HEK293 (cell line): Measurements from ENCODE around the gene FLRT2.

ENCODE experiments used
- CTCF ChIA-PET: fragments of 350-600 bp; formaldehyde crosslinking; extraction: SDS; loops from one replicate; lab custom pipeline; 2021; ENCODE audit warnings: antibody characterized with exemption; lab: Yijun Ruan, JAX
- POLR2A ChIA-PET: fragments of 300-600 bp; formaldehyde crosslinking; extraction: SDS; loops from one replicate; lab custom pipeline; 2020; ENCODE audit warnings: antibody characterized with exemption, inconsistent platforms; lab: Yijun Ruan, JAX
- H3K27ac ChIP-seq: fragments of 200-500 bp; sonication (Bioruptor generic); 2 replicates; pipeline ENCODE4 v1.5.1; 2014; ENCODE audit warnings: low read depth, low read length, control low read depth, inconsistent platforms; ENCODE audit errors: extremely low read depth
- H3K36me3 ChIP-seq, 2 experiments: fragments of 200-500 bp in 1 of 2; sonication (Bioruptor generic) in 1 of 2; 1 replicate in 1 of 2; 2 replicates in 1 of 2; pipeline ENCODE4 v1.5.1; 2014 to 2017; ENCODE audit warnings: inconsistent platforms in 2 of 2, low read length in 2 of 2; ENCODE audit not compliant: control insufficient read depth in 2 of 2, insufficient read depth in 1 of 2
- H3K4me1 ChIP-seq: fragments of 200-500 bp; sonication (Bioruptor generic); 2 replicates; pipeline ENCODE4 v1.5.1; 2014; ENCODE audit warnings: mild to moderate bottlenecking, low read length, inconsistent platforms; ENCODE audit not compliant: control insufficient read depth, insufficient read depth
- H3K4me3 ChIP-seq: 2 replicates; pipeline ENCODE4 v1.5.1; 2011; ENCODE audit warnings: low read depth, mild to moderate bottlenecking, control low read depth, low read length, moderate library complexity
- H3K9me3 ChIP-seq: fragments of 200-500 bp; sonication (Bioruptor generic); 2 replicates; pipeline ENCODE4 v1.5.1; 2014; ENCODE audit warnings: low read depth, low read length, inconsistent platforms; ENCODE audit not compliant: control insufficient read depth, insufficient read depth
- IKZF3 ChIP-seq: fragments of 450-650 bp; IDR thresholded peaks from 2 replicates; pipeline ENCODE4 v1.5.0; 2018; ENCODE audit warnings: missing biosample characterization, mild to moderate bottlenecking, missing genetic modification characterization, moderate library complexity
- MZF1 ChIP-seq: fragments of 450-650 bp; formaldehyde crosslinking; IDR thresholded peaks from 2 replicates; pipeline ENCODE4 v1.5.1; 2017; ENCODE audit warnings: missing biosample characterization, missing genetic modification characterization, borderline replicate concordance
- PATZ1 ChIP-seq: fragments of 450-650 bp; formaldehyde crosslinking; IDR thresholded peaks from 2 replicates; pipeline ENCODE4 v1.5.1; 2016; ENCODE audit warnings: missing biosample characterization, missing genetic modification characterization
- SP2 ChIP-seq: fragments of 450-650 bp; formaldehyde crosslinking; IDR thresholded peaks from 2 replicates; pipeline ENCODE4 v1.5.1; 2016; ENCODE audit warnings: missing biosample characterization, missing genetic modification characterization
- YY1 ChIP-seq: fragments of 450-650 bp; formaldehyde crosslinking; IDR thresholded peaks from 2 replicates; pipeline ENCODE4 v1.5.1; 2018; ENCODE audit warnings: missing biosample characterization, missing genetic modification characterization
- ZBTB20 ChIP-seq: fragments of 450-650 bp; formaldehyde crosslinking; IDR thresholded peaks from 2 replicates; pipeline ENCODE4 v1.5.1; 2016; ENCODE audit warnings: missing biosample characterization, missing genetic modification characterization
- ZBTB48 ChIP-seq: fragments of 450-650 bp; formaldehyde crosslinking; IDR thresholded peaks from 2 replicates; pipeline ENCODE4 v1.5.1; 2016; ENCODE audit warnings: missing biosample characterization, missing genetic modification characterization
- ZBTB7A ChIP-seq: fragments of 450-650 bp; formaldehyde crosslinking; IDR thresholded peaks from 2 replicates; pipeline ENCODE4 v1.5.1; 2016; ENCODE audit warnings: low read depth, missing biosample characterization, missing genetic modification characterization
- ZFHX2 ChIP-seq: fragments of 450-650 bp; formaldehyde crosslinking; conservative IDR thresholded peaks from 2 replicates; pipeline ENCODE4 v1.5.1; 2016; ENCODE audit warnings: missing biosample characterization, missing genetic modification characterization
- ZNF175 ChIP-seq: fragments of 450-650 bp; formaldehyde crosslinking; IDR thresholded peaks from 2 replicates; pipeline ENCODE4 v1.5.1; 2016; ENCODE audit warnings: missing biosample characterization, missing genetic modification characterization
- ZNF416 ChIP-seq: fragments of 450-650 bp; formaldehyde crosslinking; IDR thresholded peaks from 2 replicates; pipeline ENCODE4 v1.5.1; 2016; ENCODE audit warnings: missing biosample characterization, missing genetic modification characterization
- ZNF449 ChIP-seq: fragments of 450-650 bp; formaldehyde crosslinking; IDR thresholded peaks from 2 replicates; pipeline ENCODE4 v1.5.1; 2017; ENCODE audit warnings: missing biosample characterization, mild to moderate bottlenecking, missing genetic modification characterization, moderate library complexity
- ZNF488 ChIP-seq: fragments of 450-650 bp; formaldehyde crosslinking; IDR thresholded peaks from 2 replicates; pipeline ENCODE4 v1.5.1; 2016; ENCODE audit warnings: missing biosample characterization, missing genetic modification characterization
- ZNF529 ChIP-seq: fragments of 450-650 bp; formaldehyde crosslinking; IDR thresholded peaks from 2 replicates; pipeline ENCODE4 v1.5.1; 2017; ENCODE audit warnings: missing genetic modification characterization, missing biosample characterization; ENCODE audit not compliant: insufficient replicate concordance
- TF ChIP-seq, protein P1 (sequence below): fragments of 450-650 bp; formaldehyde crosslinking; IDR thresholded peaks from 2 replicates; pipeline ENCODE4 v1.5.1; 2016; ENCODE audit warnings: missing biosample characterization, missing genetic modification characterization, low read depth
- TF ChIP-seq, protein P2 (sequence below): fragments of 450-650 bp; formaldehyde crosslinking; IDR thresholded peaks from 2 replicates; pipeline ENCODE4 v1.5.1; 2016; ENCODE audit warnings: missing biosample characterization, missing genetic modification characterization
- TF ChIP-seq, protein P3 (sequence below): fragments of 450-650 bp; formaldehyde crosslinking; IDR thresholded peaks from 2 replicates; pipeline ENCODE4 v1.5.1; 2016; ENCODE audit warnings: missing biosample characterization, missing genetic modification characterization, borderline replicate concordance
- TF ChIP-seq, protein P4 (sequence below): fragments of 450-650 bp; formaldehyde crosslinking; conservative IDR thresholded peaks from 2 replicates; pipeline ENCODE4 v1.5.1; 2016; ENCODE audit warnings: low read depth, missing biosample characterization, missing genetic modification characterization

FLRT2 gene

DNA sequence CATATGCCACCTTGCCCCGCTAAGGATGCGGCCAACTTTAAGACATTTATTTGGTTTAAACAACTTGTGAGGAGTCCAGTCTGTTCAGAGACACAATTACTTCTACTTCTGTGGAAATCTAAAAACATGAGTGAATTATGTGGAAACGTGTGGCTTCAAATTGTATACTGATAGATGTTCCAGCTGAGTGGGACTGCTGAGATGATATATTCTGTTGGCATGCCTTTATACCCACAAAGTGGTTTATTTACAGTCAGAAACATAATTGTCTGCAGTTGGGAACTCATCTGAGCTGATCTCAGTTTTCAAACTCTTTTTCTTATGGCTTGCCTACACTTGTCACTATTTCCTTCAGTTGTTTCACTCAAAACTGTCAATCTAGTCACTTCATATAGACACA, 67.8 kb downstream of the FLRT2 start:
- TF ChIP-seq, protein P1, sequence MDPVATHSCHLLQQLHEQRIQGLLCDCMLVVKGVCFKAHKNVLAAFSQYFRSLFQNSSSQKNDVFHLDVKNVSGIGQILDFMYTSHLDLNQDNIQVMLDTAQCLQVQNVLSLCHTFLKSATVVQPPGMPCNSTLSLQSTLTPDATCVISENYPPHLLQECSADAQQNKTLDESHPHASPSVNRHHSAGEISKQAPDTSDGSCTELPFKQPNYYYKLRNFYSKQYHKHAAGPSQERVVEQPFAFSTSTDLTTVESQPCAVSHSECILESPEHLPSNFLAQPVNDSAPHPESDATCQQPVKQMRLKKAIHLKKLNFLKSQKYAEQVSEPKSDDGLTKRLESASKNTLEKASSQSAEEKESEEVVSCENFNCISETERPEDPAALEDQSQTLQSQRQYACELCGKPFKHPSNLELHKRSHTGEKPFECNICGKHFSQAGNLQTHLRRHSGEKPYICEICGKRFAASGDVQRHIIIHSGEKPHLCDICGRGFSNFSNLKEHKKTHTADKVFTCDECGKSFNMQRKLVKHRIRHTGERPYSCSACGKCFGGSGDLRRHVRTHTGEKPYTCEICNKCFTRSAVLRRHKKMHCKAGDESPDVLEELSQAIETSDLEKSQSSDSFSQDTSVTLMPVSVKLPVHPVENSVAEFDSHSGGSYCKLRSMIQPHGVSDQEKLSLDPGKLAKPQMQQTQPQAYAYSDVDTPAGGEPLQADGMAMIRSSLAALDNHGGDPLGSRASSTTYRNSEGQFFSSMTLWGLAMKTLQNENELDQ (tag by site-specific recombination): no peak
- TF ChIP-seq ZNF488 (tag by site-specific recombination) (no peak), IKZF3 (tag by site-specific recombination) (no peak), ZFHX2 (tag by site-specific recombination) (no peak), PATZ1 (tag by site-specific recombination) (no peak), ZBTB20 (tag by site-specific recombination) (no peak), ZNF529 (tag by site-specific recombination) (no peak), ZBTB7A (tag by site-specific recombination) (no peak), MZF1 (tag by site-specific recombination) (no peak), YY1 (tag by site-specific recombination) (no peak)
- TF ChIP-seq, protein P2, sequence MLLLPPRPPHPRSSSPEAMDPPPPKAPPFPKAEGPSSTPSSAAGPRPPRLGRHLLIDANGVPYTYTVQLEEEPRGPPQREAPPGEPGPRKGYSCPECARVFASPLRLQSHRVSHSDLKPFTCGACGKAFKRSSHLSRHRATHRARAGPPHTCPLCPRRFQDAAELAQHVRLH (tag by site-specific recombination): no peak
- TF ChIP-seq, protein P3, sequence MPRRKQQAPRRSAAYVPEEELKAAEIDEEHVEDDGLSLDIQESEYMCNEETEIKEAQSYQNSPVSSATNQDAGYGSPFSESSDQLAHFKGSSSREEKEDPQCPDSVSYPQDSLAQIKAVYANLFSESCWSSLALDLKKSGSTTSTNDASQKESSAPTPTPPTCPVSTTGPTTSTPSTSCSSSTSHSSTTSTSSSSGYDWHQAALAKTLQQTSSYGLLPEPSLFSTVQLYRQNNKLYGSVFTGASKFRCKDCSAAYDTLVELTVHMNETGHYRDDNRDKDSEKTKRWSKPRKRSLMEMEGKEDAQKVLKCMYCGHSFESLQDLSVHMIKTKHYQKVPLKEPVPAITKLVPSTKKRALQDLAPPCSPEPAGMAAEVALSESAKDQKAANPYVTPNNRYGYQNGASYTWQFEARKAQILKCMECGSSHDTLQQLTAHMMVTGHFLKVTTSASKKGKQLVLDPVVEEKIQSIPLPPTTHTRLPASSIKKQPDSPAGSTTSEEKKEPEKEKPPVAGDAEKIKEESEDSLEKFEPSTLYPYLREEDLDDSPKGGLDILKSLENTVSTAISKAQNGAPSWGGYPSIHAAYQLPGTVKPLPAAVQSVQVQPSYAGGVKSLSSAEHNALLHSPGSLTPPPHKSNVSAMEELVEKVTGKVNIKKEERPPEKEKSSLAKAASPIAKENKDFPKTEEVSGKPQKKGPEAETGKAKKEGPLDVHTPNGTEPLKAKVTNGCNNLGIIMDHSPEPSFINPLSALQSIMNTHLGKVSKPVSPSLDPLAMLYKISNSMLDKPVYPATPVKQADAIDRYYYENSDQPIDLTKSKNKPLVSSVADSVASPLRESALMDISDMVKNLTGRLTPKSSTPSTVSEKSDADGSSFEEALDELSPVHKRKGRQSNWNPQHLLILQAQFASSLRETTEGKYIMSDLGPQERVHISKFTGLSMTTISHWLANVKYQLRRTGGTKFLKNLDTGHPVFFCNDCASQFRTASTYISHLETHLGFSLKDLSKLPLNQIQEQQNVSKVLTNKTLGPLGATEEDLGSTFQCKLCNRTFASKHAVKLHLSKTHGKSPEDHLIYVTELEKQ (tag by site-specific recombination): no peak
- TF ChIP-seq, all 188 proteins: peak for 0
- no peaks in the 10 kb centered on the region for H3K36me3 ChIP-seq
- CTCF ChIA-PET: interaction anchor here (0.6 to 0.7 kb wide), 2 partner anchors 139 to 389 kb away, joined by 3 read pairs; no protein-coding TSS in a partner anchor
- peaks cover 9% of the 10 kb centered on the region for H3K4me1 ChIP-seq
- POLR2A ChIA-PET: no interaction called here
- H3K9me3 ChIP-seq: no peaks in the 10 kb centered on the region
- no peak overlapping the region for H3K27ac ChIP-seq
- no peak overlapping the region for H3K4me3 ChIP-seq

- no peak overlapping the region for H3K4me3 ChIP-seq
- CTCF ChIA-PET: interaction anchor here (1.3 kb wide), 1 partner anchor 11 kb away, joined by 3 read pairs; no protein-coding TSS in a partner anchor
- peaks cover 9% of the 10 kb centered on the region for H3K4me1 ChIP-seq
- no peaks in the 10 kb centered on the region for H3K9me3 ChIP-seq
- POLR2A ChIA-PET: no interaction called here
- H3K36me3 ChIP-seq: no peaks in the 10 kb centered on the region
- no peak overlapping the region for H3K27ac ChIP-seq
- no peak for TF ChIP-seq ZNF416 (tag by site-specific recombination)
- no peak for TF ChIP-seq ZNF449 (tag by site-specific recombination)
- TF ChIP-seq SP2 (tag by site-specific recombination): no peak
- TF ChIP-seq ZNF175: no peak
- no peak for TF ChIP-seq ZBTB48 (tag by site-specific recombination)
- TF ChIP-seq, protein P4, sequence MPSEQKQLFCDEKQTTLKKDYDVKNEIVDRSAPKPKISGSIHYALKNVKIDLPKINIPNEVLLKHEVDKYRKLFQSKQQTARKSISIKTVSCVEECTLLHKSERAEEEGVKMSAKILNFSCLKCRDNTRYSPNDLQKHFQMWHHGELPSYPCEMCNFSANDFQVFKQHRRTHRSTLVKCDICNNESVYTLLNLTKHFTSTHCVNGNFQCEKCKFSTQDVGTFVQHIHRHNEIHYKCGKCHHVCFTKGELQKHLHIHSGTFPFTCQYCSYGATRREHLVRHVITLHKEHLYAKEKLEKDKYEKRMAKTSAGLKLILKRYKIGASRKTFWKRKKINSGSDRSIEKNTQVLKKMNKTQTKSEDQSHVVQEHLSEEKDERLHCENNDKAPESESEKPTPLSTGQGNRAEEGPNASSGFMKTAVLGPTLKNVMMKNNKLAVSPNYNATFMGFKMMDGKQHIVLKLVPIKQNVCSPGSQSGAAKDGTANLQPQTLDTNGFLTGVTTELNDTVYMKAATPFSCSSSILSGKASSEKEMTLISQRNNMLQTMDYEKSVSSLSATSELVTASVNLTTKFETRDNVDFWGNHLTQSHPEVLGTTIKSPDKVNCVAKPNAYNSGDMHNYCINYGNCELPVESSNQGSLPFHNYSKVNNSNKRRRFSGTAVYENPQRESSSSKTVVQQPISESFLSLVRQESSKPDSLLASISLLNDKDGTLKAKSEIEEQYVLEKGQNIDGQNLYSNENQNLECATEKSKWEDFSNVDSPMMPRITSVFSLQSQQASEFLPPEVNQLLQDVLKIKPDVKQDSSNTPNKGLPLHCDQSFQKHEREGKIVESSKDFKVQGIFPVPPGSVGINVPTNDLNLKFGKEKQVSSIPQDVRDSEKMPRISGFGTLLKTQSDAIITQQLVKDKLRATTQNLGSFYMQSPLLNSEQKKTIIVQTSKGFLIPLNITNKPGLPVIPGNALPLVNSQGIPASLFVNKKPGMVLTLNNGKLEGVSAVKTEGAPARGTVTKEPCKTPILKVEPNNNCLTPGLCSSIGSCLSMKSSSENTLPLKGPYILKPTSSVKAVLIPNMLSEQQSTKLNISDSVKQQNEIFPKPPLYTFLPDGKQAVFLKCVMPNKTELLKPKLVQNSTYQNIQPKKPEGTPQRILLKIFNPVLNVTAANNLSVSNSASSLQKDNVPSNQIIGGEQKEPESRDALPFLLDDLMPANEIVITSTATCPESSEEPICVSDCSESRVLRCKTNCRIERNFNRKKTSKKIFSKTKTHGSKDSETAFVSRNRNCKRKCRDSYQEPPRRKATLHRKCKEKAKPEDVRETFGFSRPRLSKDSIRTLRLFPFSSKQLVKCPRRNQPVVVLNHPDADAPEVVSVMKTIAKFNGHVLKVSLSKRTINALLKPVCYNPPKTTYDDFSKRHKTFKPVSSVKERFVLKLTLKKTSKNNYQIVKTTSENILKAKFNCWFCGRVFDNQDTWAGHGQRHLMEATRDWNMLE: no peak
Observed at GRCh38 chr14:85599939-85600338, 70.0 kb downstream of the FLRT2 start.
